SK-N-SH treated with all-trans-retinoic acid at 6 μM for 48 hours (cell line): ENCODE measurements around the gene IP6K3.

Experiments
- ATAC-seq: fragments of 200-7000 bp; cut with Tn5 transposase; 3 replicates; pipeline ENCODE4 v1.9.1; 2020; ENCODE audit warnings: mild to moderate bottlenecking, moderate library complexity
- ARNTL ChIP-seq: fragments of 450-650 bp; formaldehyde crosslinking; IDR thresholded peaks from 2 replicates; pipeline ENCODE4 v1.5.0; 2020; ENCODE audit warnings: low read depth, mild to moderate bottlenecking, moderate library complexity, borderline replicate concordance
- BACH2 ChIP-seq: fragments of 250-450 bp; sonication (Bioruptor Pico); IDR thresholded peaks from 2 replicates; pipeline ENCODE4 v1.9.0; 2021; ENCODE audit warnings: mild to moderate bottlenecking, borderline replicate concordance
- ESRRG ChIP-seq: fragments of 250-450 bp; sonication (Bioruptor Pico); IDR thresholded peaks from 2 replicates; pipeline ENCODE4 v1.6.1; 2021; ENCODE audit warnings: mild to moderate bottlenecking
- GLIS3 ChIP-seq: fragments of 250-450 bp; sonication (Bioruptor Pico); IDR thresholded peaks from 2 replicates; pipeline ENCODE4 v1.5.0; 2020; ENCODE audit warnings: mild to moderate bottlenecking, moderate library complexity
- ISL1 ChIP-seq: fragments of 250-450 bp; sonication (Bioruptor Pico); IDR thresholded peaks from 2 replicates; pipeline ENCODE4 v2.1.2; 2022; ENCODE audit warnings: mild to moderate bottlenecking, moderate library complexity
- PATZ1 ChIP-seq: fragments of 250-450 bp; sonication (Bioruptor Pico); IDR thresholded peaks from 2 replicates; pipeline ENCODE4 v1.8.0; 2020; ENCODE audit warnings: mild to moderate bottlenecking, moderate library complexity, borderline replicate concordance
- POU6F1 ChIP-seq: fragments of 250-450 bp; sonication (Bioruptor Pico); IDR thresholded peaks from 2 replicates; pipeline ENCODE4 v1.8.0; 2021; ENCODE audit warnings: low read depth, mild to moderate bottlenecking, moderate library complexity, borderline replicate concordance
- PPARA ChIP-seq: fragments of 250-450 bp; sonication (Bioruptor Pico); IDR thresholded peaks from 2 replicates; pipeline ENCODE4 v1.5.0; 2020; ENCODE audit warnings: mild to moderate bottlenecking, borderline replicate concordance
- RARB ChIP-seq: fragments of 250-450 bp; sonication (Bioruptor Pico); IDR thresholded peaks from 2 replicates; pipeline ENCODE4 v1.8.0; 2021; ENCODE audit warnings: mild to moderate bottlenecking, moderate library complexity
- SNAI2 ChIP-seq: fragments of 250-450 bp; sonication (Bioruptor Pico); IDR thresholded peaks from 2 replicates; pipeline ENCODE4 v1.5.0; 2020; ENCODE audit warnings: mild to moderate bottlenecking, moderate library complexity
- TCF4 ChIP-seq: fragments of 250-450 bp; sonication (Bioruptor Pico); IDR thresholded peaks from 2 replicates; pipeline ENCODE4 v1.8.0; 2021; ENCODE audit warnings: mild to moderate bottlenecking, moderate library complexity, borderline replicate concordance
- TOX ChIP-seq: fragments of 250-450 bp; sonication (Bioruptor Pico); IDR thresholded peaks from 2 replicates; pipeline ENCODE4 v1.8.0; 2021; ENCODE audit warnings: mild to moderate bottlenecking, moderate library complexity, borderline replicate concordance
- ZC3H10 ChIP-seq: fragments of 250-450 bp; sonication (Bioruptor Pico); IDR thresholded peaks from 2 replicates; pipeline ENCODE4 v1.5.1; 2021; ENCODE audit warnings: mild to moderate bottlenecking, moderate library complexity
- ZFP3 ChIP-seq: fragments of 250-450 bp; sonication (Bioruptor Pico); IDR thresholded peaks from 2 replicates; pipeline ENCODE4 v1.5.0; 2020; ENCODE audit warnings: mild to moderate bottlenecking, moderate library complexity
- ZFP30 ChIP-seq: fragments of 450-650 bp; formaldehyde crosslinking; IDR thresholded peaks from 2 replicates; pipeline ENCODE4 v1.5.0; 2022; ENCODE audit warnings: mild to moderate bottlenecking, moderate library complexity
- ZNF565 ChIP-seq: fragments of 450-650 bp; formaldehyde crosslinking; conservative IDR thresholded peaks from 2 replicates; pipeline ENCODE4 v1.5.0; 2020; ENCODE audit warnings: low read depth, mild to moderate bottlenecking, moderate library complexity
- ZNF70 ChIP-seq: fragments of 450-650 bp; formaldehyde crosslinking; IDR thresholded peaks from 2 replicates; pipeline ENCODE4 v1.5.0; 2020; ENCODE audit warnings: mild to moderate bottlenecking, moderate library complexity
- ZNF8 ChIP-seq: fragments of 450-650 bp; formaldehyde crosslinking; IDR thresholded peaks from 2 replicates; pipeline ENCODE4 v1.5.0; 2020; ENCODE audit warnings: mild to moderate bottlenecking, moderate library complexity
- TF ChIP-seq, protein P1 (sequence below): fragments of 250-450 bp; sonication (Bioruptor Pico); IDR thresholded peaks from 2 replicates; pipeline ENCODE4 v1.5.0; 2020; ENCODE audit warnings: mild to moderate bottlenecking, moderate library complexity
- TF ChIP-seq, protein P2 (sequence below): fragments of 250-450 bp; sonication (Bioruptor Pico); IDR thresholded peaks from 2 replicates; pipeline ENCODE4 v1.5.1; 2020; ENCODE audit warnings: low read depth, mild to moderate bottlenecking, moderate library complexity

Gene IP6K3

DNA sequence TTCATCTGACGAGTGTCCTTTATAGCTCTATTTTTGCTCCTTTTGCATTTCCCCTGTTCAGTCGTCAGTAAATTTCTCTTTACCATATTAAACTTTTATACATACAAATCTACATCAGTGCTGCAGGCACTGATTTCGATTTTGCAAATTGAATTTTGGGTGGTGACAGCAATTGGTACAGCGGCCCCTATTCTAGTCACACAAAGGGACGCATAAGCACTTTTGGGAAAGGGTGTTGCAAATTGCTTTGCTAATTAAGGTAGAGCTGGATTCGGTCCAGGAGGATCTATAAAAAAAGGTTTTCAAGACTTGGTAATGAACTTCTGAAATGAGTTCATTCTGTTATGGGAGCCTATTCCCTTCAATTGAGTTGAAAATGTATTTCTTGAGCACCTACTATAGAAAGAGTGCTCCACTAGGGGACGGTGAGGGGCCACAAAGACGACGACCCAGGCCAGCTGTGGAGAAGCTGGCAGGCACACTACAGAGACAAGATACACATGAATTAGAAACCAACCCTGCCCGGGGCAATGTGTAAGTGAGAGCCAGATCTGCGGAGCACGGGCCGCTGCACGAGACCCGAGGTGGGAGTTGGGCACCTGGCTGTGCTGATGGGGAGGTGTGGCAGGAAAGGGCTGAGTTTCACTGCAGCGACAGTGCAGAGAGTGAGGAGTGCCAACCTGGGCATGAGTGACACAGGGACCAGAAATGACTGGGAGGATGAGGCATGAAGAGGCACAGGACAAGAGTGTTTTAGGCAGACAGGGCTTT lies 40.6 kb downstream of the IP6K3 start:
- ATAC-seq, result no peak
- TF ChIP-seq ESRRG (CRISPR knock-in tag) (no peak), ZFP30 (CRISPR knock-in tag) (no peak), ZC3H10 (CRISPR knock-in tag) (no peak), TCF4 (CRISPR knock-in tag) (no peak), ZNF70 (CRISPR knock-in tag) (no peak), TOX (CRISPR knock-in tag) (no peak), GLIS3 (CRISPR knock-in tag) (no peak), ZFP3 (CRISPR knock-in tag) (no peak), PPARA (CRISPR knock-in tag) (no peak), ARNTL (CRISPR knock-in tag) (no peak), PATZ1 (no peak), ZNF565 (CRISPR knock-in tag) (no peak), SNAI2 (CRISPR knock-in tag) (no peak), RARB (CRISPR knock-in tag) (no peak), ZNF8 (CRISPR knock-in tag) (no peak), POU6F1 (CRISPR knock-in tag) (no peak), BACH2 (no peak), ISL1 (CRISPR knock-in tag) (no peak)
- TF ChIP-seq, protein P1, sequence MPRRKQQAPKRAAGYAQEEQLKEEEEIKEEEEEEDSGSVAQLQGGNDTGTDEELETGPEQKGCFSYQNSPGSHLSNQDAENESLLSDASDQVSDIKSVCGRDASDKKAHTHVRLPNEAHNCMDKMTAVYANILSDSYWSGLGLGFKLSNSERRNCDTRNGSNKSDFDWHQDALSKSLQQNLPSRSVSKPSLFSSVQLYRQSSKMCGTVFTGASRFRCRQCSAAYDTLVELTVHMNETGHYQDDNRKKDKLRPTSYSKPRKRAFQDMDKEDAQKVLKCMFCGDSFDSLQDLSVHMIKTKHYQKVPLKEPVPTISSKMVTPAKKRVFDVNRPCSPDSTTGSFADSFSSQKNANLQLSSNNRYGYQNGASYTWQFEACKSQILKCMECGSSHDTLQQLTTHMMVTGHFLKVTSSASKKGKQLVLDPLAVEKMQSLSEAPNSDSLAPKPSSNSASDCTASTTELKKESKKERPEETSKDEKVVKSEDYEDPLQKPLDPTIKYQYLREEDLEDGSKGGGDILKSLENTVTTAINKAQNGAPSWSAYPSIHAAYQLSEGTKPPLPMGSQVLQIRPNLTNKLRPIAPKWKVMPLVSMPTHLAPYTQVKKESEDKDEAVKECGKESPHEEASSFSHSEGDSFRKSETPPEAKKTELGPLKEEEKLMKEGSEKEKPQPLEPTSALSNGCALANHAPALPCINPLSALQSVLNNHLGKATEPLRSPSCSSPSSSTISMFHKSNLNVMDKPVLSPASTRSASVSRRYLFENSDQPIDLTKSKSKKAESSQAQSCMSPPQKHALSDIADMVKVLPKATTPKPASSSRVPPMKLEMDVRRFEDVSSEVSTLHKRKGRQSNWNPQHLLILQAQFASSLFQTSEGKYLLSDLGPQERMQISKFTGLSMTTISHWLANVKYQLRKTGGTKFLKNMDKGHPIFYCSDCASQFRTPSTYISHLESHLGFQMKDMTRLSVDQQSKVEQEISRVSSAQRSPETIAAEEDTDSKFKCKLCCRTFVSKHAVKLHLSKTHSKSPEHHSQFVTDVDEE (CRISPR knock-in tag), result no peak
- TF ChIP-seq, protein P2, sequence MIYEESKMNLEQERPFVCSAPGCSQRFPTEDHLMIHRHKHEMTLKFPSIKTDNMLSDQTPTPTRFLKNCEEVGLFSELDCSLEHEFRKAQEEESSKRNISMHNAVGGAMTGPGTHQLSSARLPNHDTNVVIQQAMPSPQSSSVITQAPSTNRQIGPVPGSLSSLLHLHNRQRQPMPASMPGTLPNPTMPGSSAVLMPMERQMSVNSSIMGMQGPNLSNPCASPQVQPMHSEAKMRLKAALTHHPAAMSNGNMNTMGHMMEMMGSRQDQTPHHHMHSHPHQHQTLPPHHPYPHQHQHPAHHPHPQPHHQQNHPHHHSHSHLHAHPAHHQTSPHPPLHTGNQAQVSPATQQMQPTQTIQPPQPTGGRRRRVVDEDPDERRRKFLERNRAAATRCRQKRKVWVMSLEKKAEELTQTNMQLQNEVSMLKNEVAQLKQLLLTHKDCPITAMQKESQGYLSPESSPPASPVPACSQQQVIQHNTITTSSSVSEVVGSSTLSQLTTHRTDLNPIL (CRISPR knock-in tag), result no peak

- no peak for TF ChIP-seq ZNF565 (CRISPR knock-in tag)
- no peak for TF ChIP-seq RARB (CRISPR knock-in tag)
- no peak for TF ChIP-seq POU6F1 (CRISPR knock-in tag)
- TF ChIP-seq ISL1 (CRISPR knock-in tag), result no peak
- ATAC-seq, result no peak
These were observed 41.3 kb downstream of the IP6K3 start for GRCh38 chr6:33705268-33705885.
